ENCODE data around the gene RAPGEF5.

DNA sequence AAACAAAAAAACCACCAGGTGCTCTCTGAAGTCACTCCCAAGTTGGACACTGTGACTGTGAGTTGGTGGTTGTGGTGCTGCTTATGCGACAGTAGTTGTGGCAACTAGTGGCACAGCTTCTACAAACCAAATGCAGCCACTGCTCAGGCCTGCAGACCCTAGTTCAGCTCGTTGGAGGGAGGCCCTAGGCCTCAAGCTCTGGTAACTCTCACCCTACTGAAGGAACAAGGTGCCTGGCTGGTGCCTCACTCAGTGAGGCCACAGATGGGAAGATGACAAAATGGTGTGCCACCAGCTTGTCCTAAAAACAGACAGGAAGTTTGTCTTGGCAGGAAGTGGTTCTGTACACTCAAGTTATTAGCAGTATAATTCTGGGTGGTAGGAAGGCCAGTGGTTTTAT is 45.3 kb upstream of the RAPGEF5 start:
- TF ChIP-seq CTCF (optimal IDR thresholded peaks at IDR 0.05 in 1 of 3, IDR thresholded peaks at IDR 0.05 in 1 of 3, conservative IDR thresholded peaks at IDR 0.05 in 1 of 3; ENCODE audit: extremely low read depth in 1 of 3, insufficient read depth in 2 of 3, low read length in 3 of 3): no peak
- TF ChIP-seq EZH2 (IDR thresholded peaks at IDR 0.05; ENCODE audit: low read length): no peak

Measured in keratinocyte (primary cell).